GM21528 (cell line): ENCODE data around the gene RDH11.
A peak's percentile ranks its signal among the peaks of the same experiment; 100 is the strongest.
"Not testable (repeated sequence)": the region's sequence is repeated elsewhere in the genome, so short reads cannot be mapped to it uniquely, and the experiment has no call there.

ENCODE experiments used
- ATAC-seq: cut with Tn5 transposase; IDR thresholded peaks from one replicate; pipeline ENCODE4 v1.9.1; 2021; ENCODE audit warnings: mild to moderate bottlenecking, moderate library complexity; ENCODE audit not compliant: unreplicated experiment, low FRiP score

RDH11 gene

GRCh38 chr14:67695394-67695949 is at the start of gene RDH11:
RDH11 (minus strand) TSS chr14:67695764; CDS start chr14:67695703, 61 bp downstream.
- ATAC-seq = peak; percentile 84

GRCh38 chr14:67744046-67744445 is 48.5 kb upstream of the RDH11 start:
- no peak for ATAC-seq

GRCh38 chr14:67738740-67739504 is 43.4 kb upstream of the RDH11 start:
- no peak for ATAC-seq

- ATAC-seq = no peak
These were observed 41.2 kb upstream of the RDH11 start for GRCh38 chr14:67736771-67737170.

GRCh38 chr14:67735336-67736147 is 40.0 kb upstream of the RDH11 start:
- no peak for ATAC-seq

- ATAC-seq = no peak
These were observed 39.1 kb upstream of the RDH11 start for GRCh38 chr14:67734675-67735074.

- no peak for ATAC-seq
These were observed 38.1 kb upstream of the RDH11 start for GRCh38 chr14:67733616-67734015.

- ATAC-seq = no peak
These were observed 33.7 kb upstream of the RDH11 start for GRCh38 chr14:67729072-67729885.

- ATAC-seq = no peak
These were observed 32.7 kb upstream of the RDH11 start for GRCh38 chr14:67728258-67728657.

- no peak for ATAC-seq
These were observed 31.8 kb upstream of the RDH11 start for GRCh38 chr14:67727361-67727760.

- ATAC-seq = no peak
These were observed 29.6 kb upstream of the RDH11 start for GRCh38 chr14:67725171-67725570.

- ATAC-seq = no peak
These were observed 26.7 kb upstream of the RDH11 start for GRCh38 chr14:67722293-67722692.

- ATAC-seq = no peak
These were observed 26.3 kb upstream of the RDH11 start for GRCh38 chr14:67721875-67722274.

GRCh38 chr14:67719866-67720265 is 24.3 kb upstream of the RDH11 start:
- ATAC-seq = no peak

- not testable (repeated sequence) for ATAC-seq
These were observed 23.8 kb upstream of the RDH11 start for GRCh38 chr14:67719385-67719784.

GRCh38 chr14:67718265-67718664 is 22.7 kb upstream of the RDH11 start:
- ATAC-seq = no peak

GRCh38 chr14:67717048-67717447 is 21.5 kb upstream of the RDH11 start:
- ATAC-seq = no peak

- ATAC-seq = no peak
These were observed 14.6 kb upstream of the RDH11 start for GRCh38 chr14:67710209-67710608.

GRCh38 chr14:67709796-67710195 is 14.2 kb upstream of the RDH11 start:
- ATAC-seq = not testable (repeated sequence)

- ATAC-seq = not testable (repeated sequence)
These were observed 13.8 kb upstream of the RDH11 start for GRCh38 chr14:67709346-67709745.

- ATAC-seq = no peak
These were observed 9.6 kb upstream of the RDH11 start for GRCh38 chr14:67705211-67705610.
